MM.1S (cell line): ENCODE measurements around the gene USP12.

ENCODE experiments used
- DNase-seq: peaks from one replicate; pipeline ENCODE4 v3.0.0-alpha.2; 2015
- H2AFZ ChIP-seq: fragments of 300-600 bp; sonication (generic); 2 replicates; pipeline ENCODE4 v1.6.0; 2016; ENCODE audit warnings: antibody characterized with exemption, low read length
- H3F3A ChIP-seq: fragments of 300-600 bp; sonication (generic); 2 replicates; pipeline ENCODE4 v1.6.1; 2016; ENCODE audit warnings: mild to moderate bottlenecking, antibody characterized with exemption, low read length, moderate library complexity, mixed read lengths; ENCODE audit not compliant: insufficient read depth
- H3K27ac ChIP-seq: fragments of 300-600 bp; sonication (generic); 2 replicates; pipeline ENCODE4 v1.5.1; 2016; ENCODE audit warnings: mild to moderate bottlenecking, low read length
- H3K27me3 ChIP-seq: fragments of 300-600 bp; sonication (generic); replicated peaks from 2 replicates; pipeline ENCODE4 v1.6.0; 2016; ENCODE audit warnings: low read length; ENCODE audit not compliant: insufficient read depth
- H3K36me3 ChIP-seq: fragments of 300-600 bp; sonication (generic); replicated peaks from 2 replicates; pipeline ENCODE4 v1.6.1; 2016; ENCODE audit warnings: mild to moderate bottlenecking, low read length, mixed read lengths; ENCODE audit not compliant: insufficient read depth
- H3K4me1 ChIP-seq: fragments of 300-600 bp; sonication (generic); 2 replicates; pipeline ENCODE4 v1.6.1; 2016; ENCODE audit warnings: low read length, mixed read lengths
- H3K4me2 ChIP-seq: fragments of 300-600 bp; sonication (generic); 2 replicates; pipeline ENCODE4 v1.6.0; 2016; ENCODE audit warnings: low read depth, low read length
- H3K4me3 ChIP-seq: fragments of 300-600 bp; sonication (generic); 2 replicates; pipeline ENCODE4 v1.5.1; 2016; ENCODE audit warnings: low read length, mixed read lengths
- H3K79me2 ChIP-seq: fragments of 300-600 bp; sonication (generic); 2 replicates; pipeline ENCODE4 v1.6.1; 2016; ENCODE audit warnings: mixed run types, low read length, mixed read lengths
- H3K9ac ChIP-seq: fragments of 300-600 bp; sonication (generic); 2 replicates; pipeline ENCODE4 v1.6.1; 2016; ENCODE audit warnings: low read length, mixed read lengths
- H3K9me2 ChIP-seq: fragments of 300-600 bp; sonication (generic); replicated peaks from 2 replicates; pipeline ENCODE4 v1.6.1; 2016; ENCODE audit warnings: mild to moderate bottlenecking, low read length, mixed read lengths; ENCODE audit not compliant: insufficient read depth
- H3K9me3 ChIP-seq: fragments of 300-600 bp; sonication (generic); replicated peaks from 2 replicates; pipeline ENCODE4 v1.6.1; 2016; ENCODE audit warnings: mild to moderate bottlenecking, low read length, mixed read lengths; ENCODE audit not compliant: insufficient read depth
- H4K20me1 ChIP-seq: fragments of 300-600 bp; sonication (generic); 2 replicates; pipeline ENCODE4 v1.6.1; 2016; ENCODE audit warnings: mild to moderate bottlenecking, low read length, moderate library complexity, mixed read lengths; ENCODE audit not compliant: insufficient read depth
- EZH2 ChIP-seq: fragments of 300-600 bp; sonication (generic); optimal IDR thresholded peaks from 2 replicates; pipeline ENCODE3; 2017; ENCODE audit warnings: low read depth, mild to moderate bottlenecking, antibody characterized with exemption, low read length, mixed read lengths
- EZH2phosphoT487 ChIP-seq: fragments of 300-600 bp; sonication (generic); IDR thresholded peaks from 2 replicates; pipeline ENCODE4 v1.6.1; 2018; ENCODE audit warnings: antibody characterized with exemption, low read length
- TF ChIP-seq, protein P1 (sequence below): fragments of 300-600 bp; sonication (generic); IDR thresholded peaks from 2 replicates; pipeline ENCODE4 v1.5.1; 2016; ENCODE audit warnings: antibody characterized with exemption, low read length, mixed read lengths

USP12 gene

DNA sequence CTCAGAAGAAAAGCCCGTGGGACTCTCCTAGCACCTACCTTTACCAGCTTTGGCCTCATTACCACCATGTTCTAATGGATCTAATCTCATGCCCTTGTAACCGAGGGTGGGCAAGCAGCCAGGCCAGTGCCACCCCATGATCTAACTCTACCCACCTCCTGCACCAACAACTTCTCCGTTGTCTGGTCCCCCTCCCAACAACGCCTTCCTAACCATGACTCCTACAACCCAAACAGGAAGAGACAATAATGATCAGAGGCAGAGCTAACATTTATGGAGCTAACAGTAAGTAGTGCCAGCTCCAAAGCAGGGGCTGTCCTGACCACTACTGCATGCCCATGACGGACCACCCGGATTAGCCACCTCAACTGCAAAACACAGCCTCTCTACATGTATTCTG, 3.5 kb downstream of the USP12 start:
- Histone ChIP-seq H3K36me3 (no peaks in the 10 kb centered on the region), H3K4me2 (no peak overlapping the region), H3K27me3 (no peaks in the 10 kb centered on the region), H3K9ac (no peak overlapping the region), H3F3A (peaks cover 7% of the 10 kb centered on the region; the same call in 1 of the 2 replicates), H3K27ac (no peak overlapping the region), H3K4me1 (no peaks in the 10 kb centered on the region; the same call in 1 of the 2 replicates), H2AFZ (no peak overlapping the region), H3K9me2 (no peaks in the 10 kb centered on the region), H3K9me3 (no peaks in the 10 kb centered on the region), H3K79me2 (peaks cover 48% of the 10 kb centered on the region), H3K4me3 (no peak overlapping the region), H4K20me1 (no peaks in the 10 kb centered on the region)
- TF ChIP-seq EZH2phosphoT487: no peak
- TF ChIP-seq, protein P1, sequence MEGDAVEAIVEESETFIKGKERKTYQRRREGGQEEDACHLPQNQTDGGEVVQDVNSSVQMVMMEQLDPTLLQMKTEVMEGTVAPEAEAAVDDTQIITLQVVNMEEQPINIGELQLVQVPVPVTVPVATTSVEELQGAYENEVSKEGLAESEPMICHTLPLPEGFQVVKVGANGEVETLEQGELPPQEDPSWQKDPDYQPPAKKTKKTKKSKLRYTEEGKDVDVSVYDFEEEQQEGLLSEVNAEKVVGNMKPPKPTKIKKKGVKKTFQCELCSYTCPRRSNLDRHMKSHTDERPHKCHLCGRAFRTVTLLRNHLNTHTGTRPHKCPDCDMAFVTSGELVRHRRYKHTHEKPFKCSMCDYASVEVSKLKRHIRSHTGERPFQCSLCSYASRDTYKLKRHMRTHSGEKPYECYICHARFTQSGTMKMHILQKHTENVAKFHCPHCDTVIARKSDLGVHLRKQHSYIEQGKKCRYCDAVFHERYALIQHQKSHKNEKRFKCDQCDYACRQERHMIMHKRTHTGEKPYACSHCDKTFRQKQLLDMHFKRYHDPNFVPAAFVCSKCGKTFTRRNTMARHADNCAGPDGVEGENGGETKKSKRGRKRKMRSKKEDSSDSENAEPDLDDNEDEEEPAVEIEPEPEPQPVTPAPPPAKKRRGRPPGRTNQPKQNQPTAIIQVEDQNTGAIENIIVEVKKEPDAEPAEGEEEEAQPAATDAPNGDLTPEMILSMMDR: no peak
- DNase-seq: no peak

DNA sequence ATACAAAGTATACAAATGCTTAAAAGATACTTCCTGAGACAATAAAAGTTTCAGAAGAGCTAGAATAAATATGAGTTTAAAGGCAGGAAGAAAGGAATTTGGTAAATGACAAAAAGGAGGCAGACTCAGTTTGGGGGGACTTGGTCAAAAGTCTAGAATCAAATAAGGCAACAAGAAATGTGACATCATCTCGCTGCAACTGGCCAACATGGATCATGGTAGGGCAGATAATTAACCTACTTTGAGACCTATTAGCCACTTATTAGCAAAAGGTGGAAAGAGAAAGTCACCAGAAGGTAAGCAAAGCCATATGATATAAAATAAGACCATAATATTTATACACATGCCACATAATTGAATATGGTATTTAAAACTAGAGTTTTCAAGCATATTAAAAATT, 5.3 kb downstream of the USP12 start:
- Histone ChIP-seq H3K27me3 (no peaks in the 10 kb centered on the region), H4K20me1 (no peaks in the 10 kb centered on the region)

DNA sequence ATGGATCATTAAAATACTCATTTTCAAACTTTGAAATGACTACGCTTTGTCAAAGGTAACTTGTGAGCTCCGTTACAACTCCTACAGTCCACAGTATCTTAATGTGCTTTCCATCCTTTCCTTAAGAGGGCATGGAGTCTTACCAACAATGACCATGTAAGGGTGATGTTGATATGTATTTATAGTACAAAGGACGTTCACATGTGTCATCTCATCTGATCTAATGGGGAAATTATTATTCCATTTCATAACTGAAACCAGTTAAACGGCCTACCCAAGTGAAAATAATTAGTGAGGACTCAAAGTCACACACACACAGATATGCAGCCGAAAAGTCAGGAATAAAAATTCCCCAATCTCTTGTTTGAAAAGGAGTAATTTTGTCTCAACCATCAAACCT, 9.6 kb downstream of the USP12 start:
- no peak overlapping the region for H3K4me3 ChIP-seq
- peaks cover 56% of the 10 kb centered on the region for H3K79me2 ChIP-seq
- no peaks in the 10 kb centered on the region for H4K20me1 ChIP-seq
- H3K4me2 ChIP-seq: no peak overlapping the region
- H3K27ac ChIP-seq: no peak overlapping the region
- TF ChIP-seq EZH2 (no peak), EZH2phosphoT487 (no peak)
- TF ChIP-seq, protein P1: no peak
- no peak for DNase-seq
- no peaks in the 10 kb centered on the region for H3K36me3 ChIP-seq
- no peaks in the 10 kb centered on the region for H3K9me2 ChIP-seq
- H3K9me3 ChIP-seq: no peaks in the 10 kb centered on the region
- H3K9ac ChIP-seq: no peak overlapping the region
- H3K27me3 ChIP-seq: no peaks in the 10 kb centered on the region
- no peak overlapping the region for H2AFZ ChIP-seq
- H3F3A ChIP-seq: no peaks in the 10 kb centered on the region
- no peaks in the 10 kb centered on the region; the same call in 1 of the 2 replicates for H3K4me1 ChIP-seq

More for the DNA sequence above, 5.3 kb downstream of the USP12 start:
- no peak for DNase-seq
- H3F3A ChIP-seq: no peaks in the 10 kb centered on the region
- TF ChIP-seq EZH2 (no peak), EZH2phosphoT487 (no peak)
- TF ChIP-seq, protein P1: no peak
- no peaks in the 10 kb centered on the region for H3K9me2 ChIP-seq
- no peak overlapping the region for H3K4me2 ChIP-seq
- H3K27ac ChIP-seq: no peak overlapping the region
- H3K4me1 ChIP-seq: no peaks in the 10 kb centered on the region; the same call in 1 of the 2 replicates
- H3K9ac ChIP-seq: no peak overlapping the region
- no peak overlapping the region for H2AFZ ChIP-seq
- no peaks in the 10 kb centered on the region for H3K9me3 ChIP-seq
- H3K36me3 ChIP-seq: no peaks in the 10 kb centered on the region
- H3K79me2 ChIP-seq: peaks cover 56% of the 10 kb centered on the region
- no peak overlapping the region for H3K4me3 ChIP-seq
